Measurements from ENCODE around the gene PCDHGC3.

The PCDHGC3 gene

DNA sequence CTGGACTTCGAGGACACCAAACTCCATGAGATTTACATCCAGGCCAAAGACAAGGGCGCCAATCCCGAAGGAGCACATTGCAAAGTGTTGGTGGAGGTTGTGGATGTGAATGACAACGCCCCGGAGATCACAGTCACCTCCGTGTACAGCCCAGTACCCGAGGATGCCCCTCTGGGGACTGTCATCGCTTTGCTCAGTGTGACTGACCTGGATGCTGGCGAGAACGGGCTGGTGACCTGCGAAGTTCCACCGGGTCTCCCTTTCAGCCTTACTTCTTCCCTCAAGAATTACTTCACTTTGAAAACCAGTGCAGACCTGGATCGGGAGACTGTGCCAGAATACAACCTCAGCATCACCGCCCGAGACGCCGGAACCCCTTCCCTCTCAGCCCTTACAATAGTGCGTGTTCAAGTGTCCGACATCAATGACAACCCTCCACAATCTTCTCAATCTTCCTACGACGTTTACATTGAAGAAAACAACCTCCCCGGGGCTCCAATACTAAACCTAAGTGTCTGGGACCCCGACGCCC lies 1.3 kb downstream of the PCDHGC3 start:
- Histone ChIP-seq H3K9me3 (ENCODE audit: control insufficient read depth, insufficient read depth, low read depth, low read length) (no peaks in the 10 kb centered on the region), H3K27ac (ENCODE audit: extremely low read depth, low read depth, low read length) (no peak overlapping the region), H3K4me3 (ENCODE audit: low read depth, low read length) (peak overlapping the region; percentile 44; the same call in 1 of the 2 replicates), H3K4me1 (ENCODE audit: control insufficient read depth, insufficient read depth, low read length) (0 out of 2 replicates have a peak, but pooled peaks cover 4% of the 10 kb centered on the region), H3K36me3 (ENCODE audit: control insufficient read depth in 2 of 2, insufficient read depth in 1 of 2, low read length in 2 of 2) (no peaks in the 10 kb centered on the region)
- TF ChIP-seq ZNF324 (tag by site-specific recombination; IDR thresholded peaks at IDR 0.05): no peak
- TF ChIP-seq ZNF629 (tag by site-specific recombination; IDR thresholded peaks at IDR 0.05): no peak
- TF ChIP-seq YY1 (tag by site-specific recombination; IDR thresholded peaks at IDR 0.05): no peak
- TF ChIP-seq ZNF501 (tag by site-specific recombination; IDR thresholded peaks at IDR 0.05): no peak
- TF ChIP-seq, protein P1, sequence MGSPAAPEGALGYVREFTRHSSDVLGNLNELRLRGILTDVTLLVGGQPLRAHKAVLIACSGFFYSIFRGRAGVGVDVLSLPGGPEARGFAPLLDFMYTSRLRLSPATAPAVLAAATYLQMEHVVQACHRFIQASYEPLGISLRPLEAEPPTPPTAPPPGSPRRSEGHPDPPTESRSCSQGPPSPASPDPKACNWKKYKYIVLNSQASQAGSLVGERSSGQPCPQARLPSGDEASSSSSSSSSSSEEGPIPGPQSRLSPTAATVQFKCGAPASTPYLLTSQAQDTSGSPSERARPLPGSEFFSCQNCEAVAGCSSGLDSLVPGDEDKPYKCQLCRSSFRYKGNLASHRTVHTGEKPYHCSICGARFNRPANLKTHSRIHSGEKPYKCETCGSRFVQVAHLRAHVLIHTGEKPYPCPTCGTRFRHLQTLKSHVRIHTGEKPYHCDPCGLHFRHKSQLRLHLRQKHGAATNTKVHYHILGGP (tag by site-specific recombination; IDR thresholded peaks at IDR 0.05): no peak
- no peak for TF ChIP-seq ZIC2 (tag by site-specific recombination; IDR thresholded peaks at IDR 0.05)
- TF ChIP-seq, protein P2, sequence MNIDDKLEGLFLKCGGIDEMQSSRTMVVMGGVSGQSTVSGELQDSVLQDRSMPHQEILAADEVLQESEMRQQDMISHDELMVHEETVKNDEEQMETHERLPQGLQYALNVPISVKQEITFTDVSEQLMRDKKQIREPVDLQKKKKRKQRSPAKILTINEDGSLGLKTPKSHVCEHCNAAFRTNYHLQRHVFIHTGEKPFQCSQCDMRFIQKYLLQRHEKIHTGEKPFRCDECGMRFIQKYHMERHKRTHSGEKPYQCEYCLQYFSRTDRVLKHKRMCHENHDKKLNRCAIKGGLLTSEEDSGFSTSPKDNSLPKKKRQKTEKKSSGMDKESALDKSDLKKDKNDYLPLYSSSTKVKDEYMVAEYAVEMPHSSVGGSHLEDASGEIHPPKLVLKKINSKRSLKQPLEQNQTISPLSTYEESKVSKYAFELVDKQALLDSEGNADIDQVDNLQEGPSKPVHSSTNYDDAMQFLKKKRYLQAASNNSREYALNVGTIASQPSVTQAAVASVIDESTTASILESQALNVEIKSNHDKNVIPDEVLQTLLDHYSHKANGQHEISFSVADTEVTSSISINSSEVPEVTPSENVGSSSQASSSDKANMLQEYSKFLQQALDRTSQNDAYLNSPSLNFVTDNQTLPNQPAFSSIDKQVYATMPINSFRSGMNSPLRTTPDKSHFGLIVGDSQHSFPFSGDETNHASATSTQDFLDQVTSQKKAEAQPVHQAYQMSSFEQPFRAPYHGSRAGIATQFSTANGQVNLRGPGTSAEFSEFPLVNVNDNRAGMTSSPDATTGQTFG (tag by site-specific recombination; IDR thresholded peaks at IDR 0.05; ENCODE audit: borderline replicate concordance): no peak
- no peak for TF ChIP-seq ZXDB (tag by site-specific recombination; IDR thresholded peaks at IDR 0.05)
- TF ChIP-seq, protein P3, sequence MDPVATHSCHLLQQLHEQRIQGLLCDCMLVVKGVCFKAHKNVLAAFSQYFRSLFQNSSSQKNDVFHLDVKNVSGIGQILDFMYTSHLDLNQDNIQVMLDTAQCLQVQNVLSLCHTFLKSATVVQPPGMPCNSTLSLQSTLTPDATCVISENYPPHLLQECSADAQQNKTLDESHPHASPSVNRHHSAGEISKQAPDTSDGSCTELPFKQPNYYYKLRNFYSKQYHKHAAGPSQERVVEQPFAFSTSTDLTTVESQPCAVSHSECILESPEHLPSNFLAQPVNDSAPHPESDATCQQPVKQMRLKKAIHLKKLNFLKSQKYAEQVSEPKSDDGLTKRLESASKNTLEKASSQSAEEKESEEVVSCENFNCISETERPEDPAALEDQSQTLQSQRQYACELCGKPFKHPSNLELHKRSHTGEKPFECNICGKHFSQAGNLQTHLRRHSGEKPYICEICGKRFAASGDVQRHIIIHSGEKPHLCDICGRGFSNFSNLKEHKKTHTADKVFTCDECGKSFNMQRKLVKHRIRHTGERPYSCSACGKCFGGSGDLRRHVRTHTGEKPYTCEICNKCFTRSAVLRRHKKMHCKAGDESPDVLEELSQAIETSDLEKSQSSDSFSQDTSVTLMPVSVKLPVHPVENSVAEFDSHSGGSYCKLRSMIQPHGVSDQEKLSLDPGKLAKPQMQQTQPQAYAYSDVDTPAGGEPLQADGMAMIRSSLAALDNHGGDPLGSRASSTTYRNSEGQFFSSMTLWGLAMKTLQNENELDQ (tag by site-specific recombination; IDR thresholded peaks at IDR 0.05; ENCODE audit: low read depth): no peak
- TF ChIP-seq ZNF121 (tag by site-specific recombination; IDR thresholded peaks at IDR 0.05): no peak
- TF ChIP-seq ZNF404 (tag by site-specific recombination; IDR thresholded peaks at IDR 0.05): no peak
- TF ChIP-seq, protein P4, sequence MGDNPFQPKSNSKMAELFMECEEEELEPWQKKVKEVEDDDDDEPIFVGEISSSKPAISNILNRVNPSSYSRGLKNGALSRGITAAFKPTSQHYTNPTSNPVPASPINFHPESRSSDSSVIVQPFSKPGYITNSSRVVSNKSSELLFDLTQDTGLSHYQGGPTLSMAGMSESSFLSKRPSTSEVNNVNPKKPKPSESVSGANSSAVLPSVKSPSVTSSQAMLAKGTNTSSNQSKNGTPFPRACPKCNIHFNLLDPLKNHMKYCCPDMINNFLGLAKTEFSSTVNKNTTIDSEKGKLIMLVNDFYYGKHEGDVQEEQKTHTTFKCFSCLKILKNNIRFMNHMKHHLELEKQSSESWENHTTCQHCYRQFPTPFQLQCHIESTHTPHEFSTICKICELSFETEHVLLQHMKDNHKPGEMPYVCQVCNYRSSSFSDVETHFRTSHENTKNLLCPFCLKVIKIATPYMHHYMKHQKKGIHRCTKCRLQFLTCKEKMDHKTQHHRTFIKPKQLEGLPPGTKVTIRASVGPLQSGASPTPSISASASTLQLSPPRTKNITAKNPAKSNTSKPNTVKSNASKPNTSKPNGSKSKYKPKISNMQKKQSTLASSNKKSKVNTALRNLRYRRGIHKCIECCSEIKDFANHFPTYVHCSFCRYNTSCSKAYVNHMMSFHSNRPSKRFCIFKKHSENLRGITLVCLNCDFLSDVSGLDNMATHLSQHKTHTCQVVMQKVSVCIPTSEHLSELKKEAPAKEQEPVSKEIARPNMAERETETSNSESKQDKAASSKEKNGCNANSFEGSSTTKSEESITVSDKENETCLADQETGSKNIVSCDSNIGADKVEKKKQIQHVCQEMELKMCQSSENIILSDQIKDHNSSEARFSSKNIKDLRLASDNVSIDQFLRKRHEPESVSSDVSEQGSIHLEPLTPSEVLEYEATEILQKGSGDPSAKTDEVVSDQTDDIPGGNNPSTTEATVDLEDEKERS (tag by site-specific recombination; IDR thresholded peaks at IDR 0.05): no peak
- TF ChIP-seq ZNF239 (tag by site-specific recombination; IDR thresholded peaks at IDR 0.05): no peak
- ChIA-PET CTCF (interaction anchor here (1.0 to 2.3 kb wide), 6 partner anchors 12 to 56 kb away, joined by 3 to 16 read pairs (median 8); partner anchors contain the start of gene PCDHGA11), POLR2A (interaction anchor here (0.8 to 1.8 kb wide), 4 partner anchors 8 to 37 kb away, joined by 3 to 11 read pairs (median 7); partner anchors contain the start of genes PCDHGC4 and PCDHGC5)

DNA sequence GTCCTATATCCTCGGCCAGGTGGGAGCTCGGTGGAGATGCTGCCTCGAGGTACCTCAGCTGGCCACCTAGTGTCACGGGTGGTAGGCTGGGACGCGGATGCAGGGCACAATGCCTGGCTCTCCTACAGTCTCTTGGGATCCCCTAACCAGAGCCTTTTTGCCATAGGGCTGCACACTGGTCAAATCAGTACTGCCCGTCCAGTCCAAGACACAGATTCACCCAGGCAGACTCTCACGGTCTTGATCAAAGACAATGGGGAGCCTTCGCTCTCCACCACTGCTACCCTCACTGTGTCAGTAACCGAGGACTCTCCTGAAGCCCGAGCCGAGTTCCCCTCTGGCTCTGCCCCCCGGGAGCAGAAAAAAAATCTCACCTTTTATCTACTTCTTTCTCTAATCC lies 2.0 kb downstream of the PCDHGC3 start:
- Histone ChIP-seq H3K4me1 (ENCODE audit: control insufficient read depth, insufficient read depth, low read length) (0 out of 2 replicates have a peak, but pooled peaks cover 4% of the 10 kb centered on the region), H3K4me3 (ENCODE audit: low read depth, low read length) (no peak overlapping the region), H3K27ac (ENCODE audit: extremely low read depth, low read depth, low read length) (no peak overlapping the region), H3K36me3 (ENCODE audit: control insufficient read depth in 2 of 2, insufficient read depth in 1 of 2, low read length in 2 of 2) (no peaks in the 10 kb centered on the region), H3K9me3 (ENCODE audit: control insufficient read depth, insufficient read depth, low read depth, low read length) (no peaks in the 10 kb centered on the region)
- ChIA-PET CTCF (interaction anchor here (0.5 to 2.3 kb wide), 4 partner anchors 47 to 80 kb away, joined by 3 to 11 read pairs (median 5); partner anchors contain the start of gene PCDHGA11), POLR2A (no interaction called here)
- TF ChIP-seq ZNF549 (tag by site-specific recombination; IDR thresholded peaks at IDR 0.05) (no peak), ZBTB1 (tag by site-specific recombination; IDR thresholded peaks at IDR 0.05) (no peak), PRDM1 (tag by site-specific recombination; IDR thresholded peaks at IDR 0.05) (no peak), REPIN1 (tag by site-specific recombination; IDR thresholded peaks at IDR 0.05; ENCODE audit: low read depth) (no peak), ZNF404 (tag by site-specific recombination; IDR thresholded peaks at IDR 0.05) (no peak), ZNF174 (tag by site-specific recombination; IDR thresholded peaks at IDR 0.05) (no peak), KLF16 (tag by site-specific recombination; IDR thresholded peaks at IDR 0.05) (no peak), MZF1 (tag by site-specific recombination; IDR thresholded peaks at IDR 0.05; ENCODE audit: borderline replicate concordance) (no peak), ZFP69B (tag by site-specific recombination; IDR thresholded peaks at IDR 0.05) (no peak)
- TF ChIP-seq, protein P5, sequence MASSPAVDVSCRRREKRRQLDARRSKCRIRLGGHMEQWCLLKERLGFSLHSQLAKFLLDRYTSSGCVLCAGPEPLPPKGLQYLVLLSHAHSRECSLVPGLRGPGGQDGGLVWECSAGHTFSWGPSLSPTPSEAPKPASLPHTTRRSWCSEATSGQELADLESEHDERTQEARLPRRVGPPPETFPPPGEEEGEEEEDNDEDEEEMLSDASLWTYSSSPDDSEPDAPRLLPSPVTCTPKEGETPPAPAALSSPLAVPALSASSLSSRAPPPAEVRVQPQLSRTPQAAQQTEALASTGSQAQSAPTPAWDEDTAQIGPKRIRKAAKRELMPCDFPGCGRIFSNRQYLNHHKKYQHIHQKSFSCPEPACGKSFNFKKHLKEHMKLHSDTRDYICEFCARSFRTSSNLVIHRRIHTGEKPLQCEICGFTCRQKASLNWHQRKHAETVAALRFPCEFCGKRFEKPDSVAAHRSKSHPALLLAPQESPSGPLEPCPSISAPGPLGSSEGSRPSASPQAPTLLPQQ (tag by site-specific recombination; IDR thresholded peaks at IDR 0.05): no peak
- TF ChIP-seq, protein P6, sequence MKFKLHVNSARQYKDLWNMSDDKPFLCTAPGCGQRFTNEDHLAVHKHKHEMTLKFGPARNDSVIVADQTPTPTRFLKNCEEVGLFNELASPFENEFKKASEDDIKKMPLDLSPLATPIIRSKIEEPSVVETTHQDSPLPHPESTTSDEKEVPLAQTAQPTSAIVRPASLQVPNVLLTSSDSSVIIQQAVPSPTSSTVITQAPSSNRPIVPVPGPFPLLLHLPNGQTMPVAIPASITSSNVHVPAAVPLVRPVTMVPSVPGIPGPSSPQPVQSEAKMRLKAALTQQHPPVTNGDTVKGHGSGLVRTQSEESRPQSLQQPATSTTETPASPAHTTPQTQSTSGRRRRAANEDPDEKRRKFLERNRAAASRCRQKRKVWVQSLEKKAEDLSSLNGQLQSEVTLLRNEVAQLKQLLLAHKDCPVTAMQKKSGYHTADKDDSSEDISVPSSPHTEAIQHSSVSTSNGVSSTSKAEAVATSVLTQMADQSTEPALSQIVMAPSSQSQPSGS (tag by site-specific recombination; IDR thresholded peaks at IDR 0.05; ENCODE audit: low read depth): no peak

Measured in HEK293 (cell line).